Activated CD8-positive, alpha-beta T cell treated with anti-CD3 and anti-CD28 coated beads for 36 hours (primary cell): ENCODE data around the gene TRAF1. TPM values are rescaled to one million over a fixed set of nuclear protein-coding genes. Genes with fewer than 3 reads are reported as not detected.

Experiments
- ATAC-seq: fragments of 200-7000 bp; cut with Tn5 transposase; one replicate; pipeline ENCODE4 v1.10.0; 2021; ENCODE audit warnings: mild to moderate bottlenecking, moderate library complexity
- CTCF ChIA-PET: fragments of 350-600 bp; sonication (Branson Sonifier 250); formaldehyde crosslinking; loops from one replicate; lab custom pipeline; 2021; ENCODE audit warnings: antibody characterized with exemption; lab: Charles Lee
- POLR2A ChIA-PET: fragments of 350-600 bp; sonication (Branson Sonifier 250); formaldehyde crosslinking; loops from one replicate; lab custom pipeline; 2021; ENCODE audit warnings: antibody characterized with exemption; lab: Charles Lee
- DNase-seq: peaks from one replicate; pipeline ENCODE4 v3.0.0-alpha.2; 2020
- H3K27ac Mint-ChIP-seq: one replicate; pipeline ENCODE4 v1.8.0; 2021; ENCODE audit warnings: mild to moderate bottlenecking, mixed read lengths
- H3K27me3 Mint-ChIP-seq: one replicate; pipeline ENCODE4 v1.8.0; 2021; ENCODE audit warnings: mixed read lengths
- H3K36me3 Mint-ChIP-seq: one replicate; pipeline ENCODE4 v1.8.0; 2021; ENCODE audit warnings: low read depth, mixed read lengths
- H3K4me1 Mint-ChIP-seq: one replicate; pipeline ENCODE4 v1.8.0; 2021; ENCODE audit warnings: low read depth, mixed read lengths
- H3K4me3 Mint-ChIP-seq: one replicate; pipeline ENCODE4 v1.8.0; 2021; ENCODE audit warnings: mild to moderate bottlenecking, moderate library complexity, mixed read lengths
- H3K9me3 Mint-ChIP-seq: one replicate; pipeline ENCODE4 v1.8.0; 2021; ENCODE audit warnings: mixed read lengths
- intact Hi-C: fragments of 100-400 bp; cut with micrococcal nuclease; formaldehyde crosslinking; loops from one replicate; pipeline ENCODE4 v1.10.0; 2022
- total RNA-seq, 2 experiments: library from RNA; stranded (reverse); gene quantifications; one replicate each; pipeline ENCODE4 v1.2.3, GENCODE V29; 2021
- TF ChIP-seq, protein P1 (sequence below): fragments of 200-600 bp; IDR thresholded peaks from one replicate; pipeline ENCODE4 v1.8.0; 2022; ENCODE audit warnings: antibody characterized with exemption, mild to moderate bottlenecking

The TRAF1 gene
- total RNA-seq, 2 experiments from 2014 or later = 147 to 150 TPM

DNA sequence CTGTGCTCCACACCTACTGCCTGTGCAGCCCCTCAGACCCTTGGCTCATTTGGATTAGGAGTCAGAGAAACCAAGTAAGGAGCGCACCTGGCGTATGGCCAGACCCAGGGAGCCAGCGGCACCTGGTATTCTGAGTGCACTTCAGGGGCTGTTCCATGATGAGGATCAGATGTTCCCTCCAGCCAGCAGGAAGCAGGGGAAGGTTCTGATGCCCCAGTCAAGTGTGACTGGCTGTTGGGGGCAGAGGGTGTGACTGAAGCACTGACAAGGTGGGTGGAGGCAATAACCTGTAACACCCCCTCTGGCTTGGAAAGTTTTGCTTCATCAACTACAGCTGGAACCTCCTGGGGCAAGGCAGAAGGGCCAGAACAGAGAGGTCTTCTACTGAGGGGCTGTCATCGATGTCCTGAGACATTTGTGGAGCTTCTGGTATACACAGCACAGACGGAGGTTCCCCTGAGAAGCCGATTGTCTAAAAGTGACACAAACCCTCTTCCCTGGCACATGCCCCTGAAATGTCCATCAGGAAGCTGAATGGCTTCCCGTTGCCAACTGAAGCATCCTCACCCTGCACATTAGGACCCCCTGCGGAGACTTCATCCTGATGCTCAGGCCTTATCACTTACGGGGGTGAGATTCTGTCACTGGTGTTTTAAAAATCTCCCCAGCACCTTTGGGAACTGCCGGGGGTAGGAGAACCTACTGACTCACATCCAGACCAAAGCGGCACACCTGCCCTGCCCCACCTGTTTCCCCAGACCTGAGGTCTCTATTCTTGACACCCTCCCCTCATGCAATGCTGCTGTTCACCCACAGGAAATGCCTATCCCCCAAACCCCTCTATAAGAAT, 21.1 kb downstream of the TRAF1 start:
- Mint-ChIP-seq H3K27me3 (no peaks in the 10 kb centered on the region), H3K4me1 (peaks cover 91% of the 10 kb centered on the region), H3K9me3 (no peaks in the 10 kb centered on the region), H3K4me3 (peak overlapping the region; percentile 20), H3K27ac (peak overlapping the region; percentile 86), H3K36me3 (peaks cover 89% of the 10 kb centered on the region)
- intact Hi-C loops = no loop called here
- TF ChIP-seq, protein P1, sequence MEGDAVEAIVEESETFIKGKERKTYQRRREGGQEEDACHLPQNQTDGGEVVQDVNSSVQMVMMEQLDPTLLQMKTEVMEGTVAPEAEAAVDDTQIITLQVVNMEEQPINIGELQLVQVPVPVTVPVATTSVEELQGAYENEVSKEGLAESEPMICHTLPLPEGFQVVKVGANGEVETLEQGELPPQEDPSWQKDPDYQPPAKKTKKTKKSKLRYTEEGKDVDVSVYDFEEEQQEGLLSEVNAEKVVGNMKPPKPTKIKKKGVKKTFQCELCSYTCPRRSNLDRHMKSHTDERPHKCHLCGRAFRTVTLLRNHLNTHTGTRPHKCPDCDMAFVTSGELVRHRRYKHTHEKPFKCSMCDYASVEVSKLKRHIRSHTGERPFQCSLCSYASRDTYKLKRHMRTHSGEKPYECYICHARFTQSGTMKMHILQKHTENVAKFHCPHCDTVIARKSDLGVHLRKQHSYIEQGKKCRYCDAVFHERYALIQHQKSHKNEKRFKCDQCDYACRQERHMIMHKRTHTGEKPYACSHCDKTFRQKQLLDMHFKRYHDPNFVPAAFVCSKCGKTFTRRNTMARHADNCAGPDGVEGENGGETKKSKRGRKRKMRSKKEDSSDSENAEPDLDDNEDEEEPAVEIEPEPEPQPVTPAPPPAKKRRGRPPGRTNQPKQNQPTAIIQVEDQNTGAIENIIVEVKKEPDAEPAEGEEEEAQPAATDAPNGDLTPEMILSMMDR = no peak
- ChIA-PET CTCF (interaction anchor here (1.2 to 1.7 kb wide), 2 partner anchors 14 kb away, joined by 3 read pairs; no protein-coding TSS in a partner anchor), POLR2A (interaction anchor here (60.2 to 67.1 kb wide), 2 partner anchors 7 to 11 kb away, joined by 2439 read pairs; partner anchors contain the start of genes PHF19 and TRAF1)
- ATAC-seq (peak; percentile 35), DNase-seq (peak; percentile 69)

GRCh38 chr9:120904978-120905301, 21.7 kb downstream of the TRAF1 start:
- peak overlapping the region; percentile 86 for H3K27ac Mint-ChIP-seq
- intact Hi-C loops = no loop called here
- peaks cover 88% of the 10 kb centered on the region for H3K36me3 Mint-ChIP-seq
- TF ChIP-seq, protein P1 = no peak
- POLR2A ChIA-PET = interaction anchor here (1.1 to 67.1 kb wide), 3 partner anchors 7 to 52 kb away, joined by 4 to 2439 read pairs (median 2439); partner anchors contain the start of genes PHF19 and TRAF1
- CTCF ChIA-PET = interaction anchor here (1.3 to 1.7 kb wide), 3 partner anchors 15 to 149 kb away, joined by 3 to 6 read pairs (median 3); no protein-coding TSS in a partner anchor
- DNase-seq = peak; percentile 42
- peak overlapping the region; percentile 20 for H3K4me3 Mint-ChIP-seq
- no peaks in the 10 kb centered on the region for H3K27me3 Mint-ChIP-seq
- ATAC-seq = no peak
- H3K9me3 Mint-ChIP-seq = no peaks in the 10 kb centered on the region
- H3K4me1 Mint-ChIP-seq = peaks cover 91% of the 10 kb centered on the region

DNA sequence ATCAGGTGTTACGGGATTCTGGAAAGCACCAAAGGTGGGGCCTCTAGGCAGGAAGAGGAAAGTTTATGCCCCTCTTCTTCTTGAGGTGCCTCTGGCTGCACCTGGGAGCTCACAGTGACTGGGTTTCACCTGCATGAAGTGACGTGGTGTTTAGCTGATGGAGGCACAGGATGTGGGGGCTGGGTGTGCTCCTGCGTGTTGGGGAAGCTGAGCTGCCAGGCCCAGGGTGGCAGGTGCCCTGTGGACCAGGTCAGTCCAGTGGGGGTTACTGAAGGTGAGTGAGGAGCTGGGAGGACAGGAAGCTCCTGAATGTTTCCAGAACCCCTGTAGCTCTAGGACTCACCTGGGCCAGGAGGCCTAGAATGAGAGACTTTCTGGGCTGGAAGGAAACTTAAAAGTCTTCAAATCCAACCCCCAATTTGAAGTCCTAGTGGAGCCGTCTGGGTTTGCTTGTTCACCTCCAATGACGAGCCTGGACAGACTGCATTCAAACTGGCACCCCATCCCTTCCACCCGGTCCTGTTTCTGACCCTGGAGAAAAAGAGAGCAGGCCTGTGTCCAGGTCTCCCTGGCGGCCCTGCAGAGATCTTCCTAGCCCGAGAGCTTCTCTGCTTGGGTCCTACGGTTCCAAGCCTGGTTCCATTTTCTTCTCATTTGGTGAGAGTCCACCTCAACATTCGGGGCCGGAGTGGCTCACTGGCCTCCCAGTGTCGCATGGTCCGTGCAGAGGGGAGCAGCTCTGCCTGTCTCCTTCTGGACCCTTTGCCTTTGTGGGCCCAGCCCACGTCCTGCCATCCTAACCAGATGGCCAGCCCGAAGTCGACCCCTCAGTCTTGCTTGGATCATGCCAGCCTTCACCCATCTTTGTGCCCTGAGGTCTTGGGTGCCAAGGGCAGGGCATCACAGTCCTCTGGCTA, 22.3 kb downstream of the TRAF1 start:
- ChIA-PET CTCF (interaction anchor here (0.9 to 2.0 kb wide), 6 partner anchors 15 to 149 kb away, joined by 3 to 6 read pairs (median 4); no protein-coding TSS in a partner anchor), POLR2A (interaction anchor here (1.1 to 67.1 kb wide), 3 partner anchors 8 to 51 kb away, joined by 4 to 2439 read pairs (median 2439); partner anchors contain the start of genes PHF19 and TRAF1)
- intact Hi-C loops = no loop called here
- Mint-ChIP-seq H3K9me3 (no peaks in the 10 kb centered on the region), H3K4me1 (peaks cover 91% of the 10 kb centered on the region), H3K4me3 (peak overlapping the region; percentile 20), H3K36me3 (peaks cover 88% of the 10 kb centered on the region), H3K27ac (peak overlapping the region; percentile 86), H3K27me3 (no peaks in the 10 kb centered on the region)
- DNase-seq = peak; percentile 71
- TF ChIP-seq, protein P1 = no peak
- peak; percentile 28 for ATAC-seq

- ATAC-seq (peak; percentile 2), DNase-seq (peak; percentile 42)
- ChIA-PET CTCF (interaction anchor here (1.1 to 2.0 kb wide), 5 partner anchors 10 to 34 kb away, joined by 3 to 6 read pairs (median 4); no protein-coding TSS in a partner anchor), POLR2A (interaction anchor here (0.8 to 67.1 kb wide), 6 partner anchors 8 to 155 kb away, joined by 3 to 2439 read pairs (median 4); partner anchors contain the start of genes FBXW2, PHF19, PSMD5 and TRAF1)
- intact Hi-C loops = no loop called here
- Mint-ChIP-seq H3K4me3 (peak overlapping the region; percentile 13), H3K36me3 (peaks cover 88% of the 10 kb centered on the region), H3K4me1 (peaks cover 93% of the 10 kb centered on the region), H3K9me3 (no peaks in the 10 kb centered on the region), H3K27me3 (no peaks in the 10 kb centered on the region), H3K27ac (peak overlapping the region; percentile 86)
- TF ChIP-seq, protein P1 = no peak
Measured at GRCh38 chr9:120902569-120903535, 23.7 kb downstream of the TRAF1 start.
